ENCODE results near the gene ZC3H6.

The ZC3H6 gene, protein sequence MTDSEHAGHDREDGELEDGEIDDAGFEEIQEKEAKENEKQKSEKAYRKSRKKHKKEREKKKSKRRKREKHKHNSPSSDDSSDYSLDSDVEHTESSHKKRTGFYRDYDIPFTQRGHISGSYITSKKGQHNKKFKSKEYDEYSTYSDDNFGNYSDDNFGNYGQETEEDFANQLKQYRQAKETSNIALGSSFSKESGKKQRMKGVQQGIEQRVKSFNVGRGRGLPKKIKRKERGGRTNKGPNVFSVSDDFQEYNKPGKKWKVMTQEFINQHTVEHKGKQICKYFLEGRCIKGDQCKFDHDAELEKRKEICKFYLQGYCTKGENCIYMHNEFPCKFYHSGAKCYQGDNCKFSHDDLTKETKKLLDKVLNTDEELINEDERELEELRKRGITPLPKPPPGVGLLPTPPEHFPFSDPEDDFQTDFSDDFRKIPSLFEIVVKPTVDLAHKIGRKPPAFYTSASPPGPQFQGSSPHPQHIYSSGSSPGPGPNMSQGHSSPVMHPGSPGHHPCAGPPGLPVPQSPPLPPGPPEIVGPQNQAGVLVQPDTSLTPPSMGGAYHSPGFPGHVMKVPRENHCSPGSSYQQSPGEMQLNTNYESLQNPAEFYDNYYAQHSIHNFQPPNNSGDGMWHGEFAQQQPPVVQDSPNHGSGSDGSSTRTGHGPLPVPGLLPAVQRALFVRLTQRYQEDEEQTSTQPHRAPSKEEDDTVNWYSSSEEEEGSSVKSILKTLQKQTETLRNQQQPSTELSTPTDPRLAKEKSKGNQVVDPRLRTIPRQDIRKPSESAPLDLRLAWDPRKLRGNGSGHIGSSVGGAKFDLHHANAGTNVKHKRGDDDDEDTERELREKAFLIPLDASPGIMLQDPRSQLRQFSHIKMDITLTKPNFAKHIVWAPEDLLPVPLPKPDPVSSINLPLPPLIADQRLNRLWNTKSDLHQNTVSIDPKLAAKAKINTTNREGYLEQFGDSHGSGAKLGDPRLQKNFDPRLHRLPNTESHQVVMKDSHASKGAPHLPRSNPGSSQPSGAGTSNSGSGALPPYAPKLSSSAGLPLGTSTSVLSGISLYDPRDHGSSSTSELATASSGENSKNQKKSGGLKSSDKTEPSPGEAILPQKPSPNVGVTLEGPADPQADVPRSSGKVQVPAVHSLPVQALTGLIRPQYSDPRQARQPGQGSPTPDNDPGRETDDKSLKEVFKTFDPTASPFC

DNA sequence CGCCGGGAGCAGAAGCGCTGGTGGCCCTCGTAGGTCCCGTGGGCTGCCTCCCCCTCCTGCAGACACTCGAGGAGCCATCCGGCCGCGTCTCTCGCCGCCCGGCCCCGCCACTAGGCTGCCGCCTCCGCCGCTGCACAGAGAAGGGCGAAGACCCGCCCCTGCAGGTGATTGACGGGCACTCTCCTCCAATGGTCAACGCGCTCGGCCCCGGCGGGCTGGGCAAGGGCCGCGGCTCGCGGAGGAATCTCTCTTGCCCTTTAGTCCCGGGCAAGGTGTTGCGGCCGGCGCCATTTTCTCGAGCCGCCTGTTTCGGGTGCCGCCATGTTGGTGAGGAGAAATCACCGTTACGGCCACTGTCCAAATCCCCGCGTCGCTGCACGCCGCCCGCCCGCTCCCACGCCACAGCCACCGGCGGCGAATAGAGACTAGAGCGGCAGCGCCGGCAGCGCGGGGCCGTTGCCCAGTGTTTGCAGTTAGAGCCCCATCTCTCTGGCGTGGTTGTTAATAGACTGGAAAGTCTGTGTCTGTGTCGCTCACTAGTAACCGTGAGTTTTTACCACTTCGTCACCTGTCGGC, at the start of gene ZC3H6:
ZC3H6 (plus strand) TSS at position 287 of the 576 bp plus-strand sequence. CDS start 398 bp downstream, outside the sequence.
- peak; percentile 99 for DNase-seq

DNA sequence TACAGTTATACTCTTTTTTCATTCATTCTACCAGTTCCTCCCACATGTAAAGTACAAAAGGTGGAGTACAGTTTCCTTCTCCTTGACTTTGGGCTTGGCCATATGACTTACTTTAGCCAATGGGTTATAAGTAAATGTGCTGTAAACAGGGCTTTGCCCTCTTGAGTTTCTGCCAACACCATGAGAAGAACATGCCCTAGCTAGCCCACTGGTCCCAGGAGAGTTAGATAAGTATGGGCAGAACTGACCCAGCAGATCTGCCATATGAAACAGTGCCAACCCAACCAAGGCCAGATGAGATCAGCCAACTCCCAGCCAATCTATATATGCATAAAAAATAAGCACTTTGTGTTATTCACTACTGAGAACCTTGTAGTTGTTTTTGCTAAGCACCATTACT, 46.0 kb upstream of the ZC3H6 start:
- no peak for DNase-seq

GRCh38 chr2:112230371-112230770, 45.0 kb upstream of the ZC3H6 start:
- no peak for DNase-seq

DNA sequence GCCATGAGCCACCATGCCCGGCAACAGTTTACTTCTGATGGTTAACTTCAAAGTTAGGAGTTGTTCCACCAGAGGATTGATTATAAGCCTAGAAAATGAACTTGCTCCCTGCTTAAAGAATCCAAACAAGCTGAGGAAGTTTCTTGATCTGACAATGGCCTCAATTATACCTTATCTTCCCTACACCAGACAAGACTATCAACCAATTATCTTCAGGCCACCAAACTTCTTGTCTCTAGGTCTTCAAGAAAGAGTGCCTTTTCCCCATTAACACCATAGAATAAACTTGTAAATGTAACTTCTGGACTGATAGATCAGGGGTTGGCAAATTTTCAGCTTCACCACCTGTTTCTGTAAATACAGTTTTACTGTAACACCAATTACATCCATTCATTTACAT, 35.5 kb upstream of the ZC3H6 start:
- DNase-seq = no peak

DNA sequence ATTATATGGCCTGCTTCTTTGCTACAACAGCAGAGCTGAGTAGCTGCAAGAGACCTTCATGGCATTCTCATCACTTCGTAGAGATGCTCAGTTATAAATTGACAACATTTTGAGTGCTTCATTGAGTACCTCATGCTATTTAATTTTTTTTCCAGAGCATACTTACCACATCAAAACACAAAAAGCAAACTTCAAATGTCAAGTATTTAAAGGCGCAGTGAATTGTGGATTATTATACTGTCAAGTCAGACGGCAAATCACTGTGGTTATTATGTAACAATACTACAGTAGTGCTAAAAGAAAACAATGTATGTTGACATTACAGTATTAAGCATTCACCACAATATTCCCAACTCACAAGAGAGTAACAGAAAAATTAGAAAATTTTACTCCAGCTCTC, 33.0 kb upstream of the ZC3H6 start:
- DNase-seq = no peak

DNA sequence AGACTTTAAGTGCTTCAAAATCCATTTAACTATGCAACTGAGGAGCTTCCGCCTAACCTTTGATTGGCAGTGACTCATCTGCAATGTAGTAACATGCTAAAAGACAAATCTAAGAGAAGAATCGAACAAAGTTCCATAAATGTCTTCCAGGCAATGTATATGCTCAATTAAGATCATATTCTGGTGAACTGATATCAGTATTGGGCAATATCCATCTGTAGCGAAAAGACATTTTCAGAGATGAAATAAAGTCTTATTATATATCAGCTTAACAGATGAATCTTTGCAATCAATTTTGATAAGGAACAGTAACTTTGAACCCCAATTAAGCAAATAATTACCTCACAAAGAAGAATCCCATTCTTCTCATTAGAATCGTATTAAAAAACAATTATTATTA, 32.2 kb upstream of the ZC3H6 start:
- DNase-seq = no peak

- no peak for DNase-seq
Observed at GRCh38 chr2:112244854-112245253, 30.5 kb upstream of the ZC3H6 start.

DNA sequence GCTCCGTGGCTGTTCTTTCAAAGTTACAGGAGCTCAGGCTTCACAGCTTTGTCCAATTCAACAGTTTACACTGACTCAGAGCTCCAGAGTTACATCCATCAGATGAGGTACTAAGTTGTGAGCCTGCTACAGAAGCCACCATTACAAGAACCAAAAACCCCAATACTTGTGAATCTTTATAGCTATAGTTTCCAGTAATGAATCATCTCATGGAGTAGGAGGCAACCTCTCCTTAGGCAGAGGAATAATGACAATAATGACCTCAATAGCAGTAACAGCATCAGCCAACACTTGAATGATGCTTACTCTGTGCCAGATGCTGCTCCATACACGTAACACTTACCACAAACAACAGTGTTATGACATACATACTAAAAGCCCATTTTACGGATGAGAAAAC, 24.1 kb upstream of the ZC3H6 start:
- DNase-seq = no peak

- no peak for DNase-seq
Observed at GRCh38 chr2:112253261-112253815, 22.1 kb upstream of the ZC3H6 start.

GRCh38 chr2:112254466-112255240, 20.7 kb upstream of the ZC3H6 start, which contains the start of gene ZC3H8:
ZC3H8 (minus strand) TSS chr2:112255042; CDS start chr2:112254981, 61 bp downstream.
- peak; percentile 96 for DNase-seq

GRCh38 chr2:112255875-112256274, 19.5 kb upstream of the ZC3H6 start:
- no peak for DNase-seq

- DNase-seq = no peak
Observed at GRCh38 chr2:112256654-112257053, 18.7 kb upstream of the ZC3H6 start.

DNA sequence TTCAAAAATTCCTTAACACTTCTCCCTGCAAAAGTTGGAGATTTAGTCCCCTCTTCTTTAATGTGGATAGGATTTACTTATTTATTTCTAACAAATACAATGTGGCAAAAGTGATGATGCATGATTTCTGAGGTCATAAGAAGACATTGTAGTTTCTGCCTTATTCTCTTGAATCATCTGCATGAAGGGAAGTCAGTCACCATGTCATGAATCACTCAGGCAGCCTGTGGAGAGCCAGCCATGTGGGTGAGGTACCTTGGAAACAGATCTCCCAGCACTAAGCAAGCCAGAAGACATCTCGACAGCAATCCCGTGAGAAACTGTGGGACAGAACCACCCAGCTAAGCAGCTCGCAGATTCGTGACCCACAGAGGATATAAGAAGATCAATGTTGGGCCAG, 17.8 kb upstream of the ZC3H6 start:
- no peak for DNase-seq

- DNase-seq = peak; percentile 80
Observed at GRCh38 chr2:112259509-112260294, 15.7 kb upstream of the ZC3H6 start.

DNA sequence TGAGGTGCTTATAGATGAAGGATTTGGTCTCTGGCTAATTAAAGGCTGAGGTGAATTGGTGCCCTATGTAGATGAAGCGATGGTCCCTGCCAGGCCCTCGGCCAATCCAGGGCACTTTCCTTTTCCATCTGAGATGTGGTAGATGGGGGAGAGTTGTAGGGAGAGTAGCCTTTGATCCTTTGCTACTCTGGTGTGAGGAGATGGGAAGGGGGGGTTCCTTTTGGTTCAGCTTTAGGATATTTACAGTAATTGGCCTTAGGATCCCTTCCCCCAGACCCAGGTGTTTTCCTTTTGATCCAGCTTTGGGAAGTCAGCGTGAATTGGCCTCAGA, 15.1 kb upstream of the ZC3H6 start:
- no peak for DNase-seq

- DNase-seq = no peak
Observed at GRCh38 chr2:112262876-112263275, 12.5 kb upstream of the ZC3H6 start.

DNA sequence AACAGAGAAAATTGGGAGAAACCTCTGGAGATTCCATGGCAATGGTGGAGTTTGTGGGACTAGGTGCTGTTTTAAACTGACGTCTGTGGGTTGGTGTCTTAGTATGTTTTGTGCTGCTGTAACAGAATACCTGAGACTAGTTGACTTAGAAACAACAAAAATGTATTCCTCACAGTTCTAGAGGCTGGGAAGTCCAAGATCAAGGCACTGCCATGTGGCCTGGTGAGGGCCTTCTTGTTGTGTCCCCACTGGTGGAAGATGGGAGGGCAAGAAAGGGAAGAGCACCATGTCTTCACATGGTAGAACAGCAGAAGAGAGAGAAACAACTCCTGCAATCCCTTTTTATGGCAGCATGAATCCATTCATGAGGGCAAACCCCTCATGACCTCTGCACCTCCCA, 6.8 kb upstream of the ZC3H6 start:
- DNase-seq = no peak

GRCh38 chr2:112272669-112273068, 2.7 kb upstream of the ZC3H6 start:
- no peak for DNase-seq

DNA sequence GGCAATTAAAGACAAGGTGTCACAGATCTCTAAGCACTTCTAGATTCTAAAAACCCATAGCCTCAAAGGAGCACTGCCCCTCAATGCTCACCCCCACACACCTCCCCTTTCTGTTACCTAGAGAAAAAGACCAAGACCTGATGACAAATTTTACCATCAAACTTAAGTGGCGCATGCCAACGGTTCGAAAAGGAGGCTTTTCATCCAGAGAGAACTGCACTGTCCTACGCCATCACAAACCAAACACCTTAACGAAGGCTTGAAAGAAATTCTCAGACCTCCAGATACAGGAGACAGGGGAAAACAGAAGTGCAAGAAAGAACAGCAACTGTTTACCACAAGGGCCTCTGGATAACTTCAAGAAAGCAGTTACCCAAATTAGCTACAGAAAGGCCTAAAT, 2.0 kb upstream of the ZC3H6 start:
- no peak for DNase-seq

- peak; percentile 96 for DNase-seq
Observed at GRCh38 chr2:112275887-112276773, 733 bp downstream of the ZC3H6 start.
